M059J (cell line): ENCODE results near the gene LDLRAD4. TPM values are rescaled to one million over a fixed set of nuclear protein-coding genes. Genes with fewer than 3 reads are reported as not detected.

Experiments
- DNase-seq: peaks from one replicate; pipeline ENCODE4 v3.0.0-alpha.2; 2012; ENCODE audit warnings: low read depth
- total RNA-seq: library from RNA; depleted of rRNA; stranded (reverse); fragments of >200 nt; shearing (Covaris generic); gene quantifications from 2 replicates; pipeline ENCODE4 v1.2.3, GENCODE V29; 2014

The LDLRAD4 gene
- total RNA-seq, 1 experiment from 2014 or later = 1.9 TPM

DNA sequence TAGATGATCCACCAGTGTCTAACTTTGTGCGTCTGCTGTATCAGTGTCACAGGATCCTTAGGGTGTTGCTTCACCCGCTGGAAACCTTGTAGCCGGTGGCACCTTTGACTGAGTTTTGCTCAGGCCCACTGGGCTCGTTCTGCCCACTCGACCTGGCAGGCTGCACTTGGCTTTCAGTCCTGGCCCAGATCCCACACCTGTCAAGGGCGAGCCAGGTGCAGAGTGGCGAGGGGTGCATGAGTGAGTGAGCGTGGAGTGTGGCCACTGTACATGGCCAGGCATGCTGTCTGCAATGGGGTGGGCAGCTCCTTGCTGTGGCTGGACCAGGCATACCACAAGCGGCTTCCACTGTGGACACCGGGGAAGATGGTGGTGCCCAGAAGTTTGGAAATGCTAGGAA is 328.8 kb downstream of the LDLRAD4 start:
- DNase-seq = no peak

DNA sequence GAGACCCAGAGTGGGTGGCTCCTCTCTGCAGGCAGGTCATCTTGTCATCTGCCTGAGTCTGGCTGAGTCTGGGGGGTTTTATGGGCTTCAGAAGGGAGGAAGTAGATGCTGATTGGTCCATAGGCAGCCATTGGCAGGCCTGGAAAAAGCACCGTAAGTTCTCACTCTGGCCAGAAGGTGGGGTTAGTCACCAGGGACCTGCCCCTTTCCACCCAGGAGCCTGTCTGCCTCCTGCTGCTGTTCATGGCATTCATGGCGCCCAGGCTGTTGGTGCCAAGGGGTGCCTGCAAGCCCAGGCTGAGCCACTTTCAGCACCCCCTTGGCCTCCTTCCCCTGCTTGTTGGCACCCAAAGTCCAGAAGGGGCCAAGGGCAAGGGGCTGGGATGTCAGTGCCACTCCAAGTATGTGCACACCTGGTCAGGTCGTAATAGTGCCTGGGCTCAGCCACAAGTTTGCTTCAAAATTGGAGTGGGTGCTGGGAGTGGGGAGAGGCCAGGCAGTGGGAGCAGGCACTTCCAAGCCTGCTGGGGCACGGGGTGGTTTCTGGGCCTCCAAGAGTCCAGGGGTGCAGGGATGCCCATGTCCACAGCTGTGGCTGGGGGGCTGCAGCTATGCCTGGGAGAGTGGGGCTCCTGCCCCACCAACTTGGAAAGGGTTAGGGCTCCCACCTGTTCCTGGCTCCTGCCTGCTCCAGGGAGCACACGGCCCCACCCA is 329.7 kb downstream of the LDLRAD4 start:
- no peak for DNase-seq

DNA sequence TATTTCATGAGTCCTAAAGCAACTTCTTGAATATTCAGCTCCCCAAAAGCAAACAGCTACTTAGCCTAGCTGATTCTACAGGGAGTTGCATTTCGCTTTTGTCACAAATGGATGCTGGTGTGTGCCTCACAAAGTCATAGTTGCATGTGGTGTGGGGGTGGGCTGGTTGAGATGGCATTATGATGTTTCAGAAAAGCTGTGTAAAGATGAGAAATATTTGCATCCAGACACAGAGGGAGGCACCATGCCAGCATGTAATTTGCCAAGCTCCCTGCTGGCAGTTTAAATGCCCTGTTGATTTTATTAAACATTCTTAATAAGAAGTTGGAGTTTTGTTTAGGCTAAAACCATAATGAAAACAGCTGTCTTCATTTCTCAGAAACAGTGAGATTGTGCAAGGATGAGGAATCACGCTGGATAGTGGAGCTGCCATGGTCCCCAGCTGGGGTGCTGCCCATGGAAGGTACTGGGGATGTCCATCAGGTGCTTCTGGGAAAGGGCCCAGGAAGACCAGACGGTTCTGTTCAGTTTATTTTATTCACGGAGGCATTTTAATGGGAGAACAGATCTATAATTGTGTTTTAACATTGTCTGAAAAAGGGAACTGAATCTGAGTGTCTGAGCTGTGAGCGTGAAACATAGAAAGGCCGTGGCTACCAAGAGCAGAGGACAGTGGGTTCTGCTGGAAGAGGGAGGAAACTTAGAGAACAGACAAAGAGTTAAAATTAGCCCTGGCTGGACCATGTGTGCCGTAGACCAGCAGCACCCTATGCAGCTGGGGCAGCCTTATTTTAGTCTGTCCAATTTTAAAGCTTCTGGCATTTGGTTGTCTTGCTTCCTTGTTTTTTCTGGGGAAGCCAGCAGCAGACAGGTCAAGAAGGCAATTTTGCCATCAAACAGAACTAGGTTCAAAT is 330.7 kb downstream of the LDLRAD4 start:
- no peak for DNase-seq

DNA sequence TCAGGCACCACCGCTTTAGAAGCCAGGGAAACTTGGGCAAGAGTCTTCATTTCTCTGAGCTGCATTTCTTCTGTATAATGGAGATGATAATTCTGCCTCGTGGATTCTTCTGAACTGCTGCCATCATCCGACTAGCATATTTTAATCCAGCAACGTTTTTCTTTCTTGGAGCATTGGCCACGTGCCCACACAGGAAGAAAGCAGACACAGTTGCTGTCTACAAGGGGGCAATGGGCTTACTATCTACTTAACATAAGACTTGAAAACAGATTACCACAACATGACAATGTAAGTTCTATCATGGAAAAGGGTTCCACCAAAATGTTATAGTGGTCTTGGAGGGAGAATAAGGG is 331.3 kb downstream of the LDLRAD4 start:
- no peak for DNase-seq

DNA sequence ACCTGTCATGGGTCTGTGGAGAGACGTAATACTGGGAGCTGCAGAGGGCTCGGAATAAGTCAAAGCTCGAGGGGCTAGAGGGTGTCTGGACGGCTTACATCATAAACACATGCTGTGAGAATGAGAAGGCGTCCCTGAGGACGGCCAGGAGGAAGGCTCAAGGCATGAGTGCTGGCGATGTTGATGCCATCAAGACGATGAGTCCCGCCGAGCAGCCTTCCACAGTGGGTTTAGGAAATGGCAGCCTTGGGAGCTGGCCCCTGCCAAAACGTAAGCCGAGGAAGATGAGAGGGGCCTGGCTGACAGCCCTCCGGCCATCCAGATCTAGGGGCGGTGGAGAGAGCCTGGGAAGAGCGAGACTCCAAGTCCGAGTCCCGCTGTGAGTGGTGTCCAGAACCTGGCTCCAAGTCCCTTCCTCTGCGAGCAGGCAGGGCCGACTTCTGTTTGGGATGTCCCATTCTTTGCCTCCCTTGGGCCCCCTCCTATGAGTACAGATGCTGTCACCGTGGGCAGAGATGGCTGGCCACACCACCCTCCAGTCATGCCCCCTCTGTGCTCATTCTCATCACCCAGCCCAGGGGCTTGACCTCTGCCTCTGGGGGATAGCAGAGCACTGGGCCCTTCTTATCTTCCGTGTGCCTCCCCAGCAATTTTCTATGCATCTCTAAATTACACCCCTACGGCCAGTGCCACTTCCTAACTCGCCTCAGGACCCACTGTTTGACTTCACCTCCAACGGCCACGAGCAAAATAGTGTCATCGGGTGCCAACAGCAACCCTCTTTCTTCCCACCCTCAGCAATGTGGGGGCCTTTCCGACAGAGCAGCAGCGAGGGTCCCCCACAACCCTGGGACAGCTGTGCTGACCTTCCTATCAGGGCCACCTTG is 332.1 kb downstream of the LDLRAD4 start:
- no peak for DNase-seq

DNA sequence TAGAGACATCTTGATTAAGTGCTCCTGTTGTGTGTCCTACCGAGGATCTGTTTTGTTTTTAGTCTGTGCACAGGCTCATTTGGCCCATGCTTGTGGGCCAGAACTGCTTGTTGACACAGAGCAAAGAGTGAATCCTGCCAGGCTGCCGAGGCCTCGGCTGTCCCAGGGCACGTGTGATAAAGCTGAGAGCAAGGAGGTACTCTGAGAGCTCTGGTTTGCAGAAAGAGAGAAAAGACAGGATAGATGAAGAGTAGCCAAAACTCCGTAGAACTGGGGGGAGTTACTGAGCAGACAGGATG is 332.7 kb downstream of the LDLRAD4 start:
- no peak for DNase-seq

DNA sequence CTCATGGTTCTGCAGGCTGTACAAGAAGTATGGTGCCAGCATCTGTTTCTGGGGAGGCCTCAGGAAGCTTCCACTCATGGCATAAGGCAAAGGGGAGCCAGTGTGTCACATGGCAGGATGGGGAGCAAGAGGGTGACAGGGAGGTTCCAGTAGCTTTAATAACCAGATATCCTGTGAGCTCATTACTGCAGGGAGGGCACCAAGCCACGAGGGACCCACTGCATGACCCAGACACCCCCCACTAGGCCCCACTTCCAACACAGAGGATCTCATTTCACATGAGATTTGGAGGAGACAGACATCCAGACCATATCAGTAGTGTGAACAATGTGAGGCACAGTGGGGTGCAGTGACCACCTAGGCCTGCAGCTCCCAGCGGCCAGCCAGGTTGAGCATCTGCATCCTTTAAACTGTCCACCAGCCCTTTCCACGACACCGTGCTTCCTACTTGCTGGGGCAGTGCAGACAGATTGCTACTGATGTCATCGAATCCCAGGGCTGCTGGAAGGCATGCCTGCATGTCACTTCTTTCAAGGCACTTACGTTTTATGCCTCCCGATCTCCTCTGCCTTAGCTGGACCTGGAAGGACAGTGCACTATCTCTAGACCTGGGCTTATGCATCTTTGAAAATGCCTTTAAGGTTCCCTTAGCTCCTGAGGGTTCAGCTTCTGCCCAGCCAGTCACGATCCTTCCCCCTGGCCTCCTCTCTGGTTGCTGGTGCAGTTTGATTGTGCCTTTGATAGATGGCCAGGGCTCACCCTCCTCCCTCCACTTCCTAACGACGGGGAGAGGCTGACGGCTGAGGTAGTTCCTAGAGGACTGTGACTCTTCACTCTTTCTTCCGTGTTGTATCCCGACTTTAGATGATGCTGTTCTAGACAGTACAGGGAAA is 333.5 kb downstream of the LDLRAD4 start:
- no peak for DNase-seq

DNA sequence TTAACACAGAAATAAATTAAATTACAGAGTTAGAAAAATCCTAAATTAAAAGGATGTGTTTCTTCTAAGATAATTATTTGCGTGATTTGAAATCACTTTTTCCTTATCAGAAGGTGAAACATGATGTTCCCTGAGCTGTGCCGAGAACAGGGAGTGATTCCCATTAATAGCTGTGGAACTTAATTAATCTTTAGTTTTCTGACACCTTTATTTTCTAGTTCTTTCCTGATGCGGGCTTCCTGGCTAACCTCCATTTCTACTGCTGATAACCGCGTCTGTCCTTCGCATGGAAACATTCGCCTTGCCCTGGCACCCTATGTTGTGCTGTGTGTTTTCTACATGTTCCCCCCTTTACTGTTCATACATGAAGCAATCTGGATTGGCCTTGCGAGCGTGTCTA is 334.9 kb downstream of the LDLRAD4 start:
- no peak for DNase-seq

DNA sequence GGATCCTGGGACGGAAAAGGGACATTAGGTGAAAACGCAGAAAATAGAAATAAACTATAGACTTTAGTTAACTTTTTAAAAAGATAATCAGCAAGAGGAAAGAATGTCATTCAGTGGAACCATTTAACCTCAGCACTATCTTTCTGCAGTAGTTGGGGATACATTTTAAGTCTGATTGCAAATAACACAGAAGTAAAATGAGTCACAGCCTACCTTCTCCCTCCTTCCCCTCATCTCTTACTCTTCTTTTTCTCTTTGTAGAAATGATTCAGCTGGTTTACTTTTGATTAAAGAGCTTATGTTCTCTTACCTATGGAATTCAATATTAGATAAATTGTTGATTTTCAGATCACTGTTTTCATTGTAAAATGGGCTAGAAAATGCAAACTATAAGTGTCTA is 336.6 kb downstream of the LDLRAD4 start:
- no peak for DNase-seq

DNA sequence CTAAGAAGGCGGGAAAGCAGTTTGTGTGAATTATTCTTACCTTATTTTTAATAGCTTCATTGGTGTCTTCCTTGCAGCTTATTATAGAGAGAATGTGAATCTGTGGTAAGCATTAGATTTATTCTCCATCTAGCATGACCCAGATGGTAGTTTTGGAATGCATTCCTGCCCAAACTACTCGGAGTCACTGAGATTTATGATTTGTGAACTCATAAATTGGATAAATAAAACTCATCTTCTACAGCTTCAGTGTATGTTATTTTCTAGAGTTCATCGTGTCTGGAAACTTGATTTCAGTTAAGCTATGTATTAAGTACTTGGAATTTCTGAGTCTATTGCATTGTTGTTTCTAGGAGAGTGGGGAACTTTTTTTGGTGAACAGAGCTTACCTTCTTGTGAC is 337.3 kb downstream of the LDLRAD4 start:
- DNase-seq = no peak

DNA sequence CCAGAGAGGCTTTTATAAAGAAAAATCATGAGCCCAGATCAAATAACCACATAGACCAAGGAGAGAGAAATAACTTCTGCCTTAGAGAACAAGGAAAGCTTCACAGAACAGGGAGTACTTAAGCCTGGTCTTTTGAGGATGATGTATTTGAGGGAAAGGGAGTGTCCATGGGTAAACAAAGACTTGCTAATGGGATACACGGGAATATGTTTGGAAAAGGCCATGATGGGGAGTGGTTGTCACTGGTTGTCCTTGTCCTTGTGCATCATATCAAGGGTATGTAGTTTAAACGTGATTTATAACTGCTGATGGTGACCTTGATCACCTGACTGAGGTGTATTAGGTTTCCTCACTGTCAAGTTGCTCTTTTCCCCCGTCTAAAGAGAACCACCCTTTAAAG is 337.9 kb downstream of the LDLRAD4 start:
- no peak for DNase-seq

DNA sequence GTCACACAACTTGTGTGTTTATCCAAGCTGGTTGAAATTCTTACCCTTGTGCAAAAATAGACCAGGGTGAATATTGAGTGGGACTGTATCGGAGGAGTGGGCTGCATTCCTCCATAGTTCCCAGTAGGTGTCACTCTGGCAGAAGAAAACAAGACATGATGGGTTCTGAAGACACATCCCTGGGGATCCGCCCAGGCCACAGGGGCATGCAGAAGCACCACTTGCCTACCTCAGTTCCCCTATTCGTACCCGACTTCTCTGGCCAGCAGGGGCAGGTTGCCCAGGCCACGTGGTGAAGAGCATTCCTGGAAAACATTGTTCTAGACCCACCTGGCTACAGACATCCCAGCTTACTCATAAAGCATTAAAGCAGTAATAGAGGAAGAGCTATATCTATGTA is 339.6 kb downstream of the LDLRAD4 start:
- DNase-seq = peak; percentile 34

DNA sequence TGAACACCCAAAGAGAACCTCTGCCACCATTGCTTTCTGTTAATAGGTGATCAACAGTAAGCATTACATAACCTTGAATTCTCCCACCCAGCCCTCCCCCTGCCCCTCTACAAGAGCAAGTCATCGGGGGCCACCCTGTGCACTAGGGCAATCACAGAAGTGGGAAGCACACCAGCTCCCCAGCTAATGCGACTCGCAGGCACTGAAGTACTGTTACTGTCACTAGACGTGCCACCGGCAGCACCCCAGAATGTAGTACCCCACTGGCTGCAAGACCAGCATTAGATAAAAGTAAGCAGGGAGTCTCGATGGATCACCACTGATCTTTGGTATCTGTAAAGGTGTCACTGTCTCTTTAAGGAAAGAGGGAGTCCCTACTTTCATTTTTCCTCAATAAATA is 340.2 kb downstream of the LDLRAD4 start:
- DNase-seq = no peak

DNA sequence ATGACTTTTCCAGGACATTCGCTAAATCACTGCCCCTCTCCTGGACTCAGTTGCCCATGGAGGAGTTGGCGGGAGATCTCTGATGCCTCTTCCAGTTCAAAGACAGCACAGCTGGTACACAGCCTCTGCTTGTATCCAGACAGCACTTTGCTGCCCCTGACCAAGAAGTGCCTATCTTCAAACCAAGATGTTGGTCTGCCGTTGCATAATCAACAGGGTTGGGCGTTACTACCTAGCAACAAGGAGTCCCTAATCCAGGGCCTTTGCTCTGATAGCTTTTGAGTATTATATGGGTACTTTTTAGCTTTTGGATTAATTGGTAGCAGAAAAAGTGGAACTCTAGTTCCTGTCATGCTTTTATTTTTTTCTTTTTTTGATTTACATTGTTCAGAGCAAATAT is 341.2 kb downstream of the LDLRAD4 start:
- DNase-seq = no peak

DNA sequence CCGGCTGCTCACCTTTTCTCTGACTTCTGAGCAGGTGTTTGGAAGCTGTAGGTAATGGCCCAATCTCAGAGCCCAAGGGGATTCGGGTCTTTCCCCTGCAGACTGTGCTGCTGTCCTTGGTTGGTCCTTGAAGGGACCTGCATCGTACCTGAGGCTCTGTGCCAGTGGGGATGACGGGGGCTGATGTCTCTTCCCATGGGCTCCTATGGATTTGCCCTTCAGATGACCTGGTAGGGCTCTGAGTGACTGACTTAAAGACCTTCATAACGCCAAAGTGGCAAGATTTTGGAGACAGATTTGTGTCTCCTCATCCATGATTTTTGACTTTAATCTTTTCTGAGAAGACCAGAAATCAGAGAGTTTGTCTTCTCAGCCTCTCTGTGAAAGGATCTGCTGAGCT is 341.7 kb downstream of the LDLRAD4 start:
- no peak for DNase-seq

DNA sequence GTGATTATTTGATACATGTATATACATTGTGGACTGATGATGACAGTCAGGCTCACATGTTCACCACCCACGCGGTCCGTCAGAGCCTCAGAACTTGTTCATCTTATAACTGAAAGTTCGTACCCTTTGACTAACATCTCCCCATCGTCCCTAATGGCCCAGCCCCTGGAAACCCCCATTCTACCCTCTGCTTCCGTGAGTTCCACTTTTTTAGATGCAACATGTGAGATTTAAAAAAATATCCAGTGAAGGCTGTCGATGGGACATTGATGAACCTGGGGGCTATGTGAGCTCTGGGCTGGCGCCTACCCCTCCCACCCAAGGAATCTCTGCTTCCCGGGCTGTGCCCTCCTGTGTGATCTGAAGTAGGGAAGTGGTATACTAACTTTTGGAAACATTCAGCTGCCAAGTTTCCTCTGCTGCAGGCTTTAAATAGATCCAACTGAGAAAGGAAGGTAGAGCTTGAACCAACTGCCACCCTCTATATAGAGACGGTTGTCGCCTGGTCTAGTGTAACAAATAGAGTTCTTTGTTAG is 344.0 kb downstream of the LDLRAD4 start:
- DNase-seq = no peak

DNA sequence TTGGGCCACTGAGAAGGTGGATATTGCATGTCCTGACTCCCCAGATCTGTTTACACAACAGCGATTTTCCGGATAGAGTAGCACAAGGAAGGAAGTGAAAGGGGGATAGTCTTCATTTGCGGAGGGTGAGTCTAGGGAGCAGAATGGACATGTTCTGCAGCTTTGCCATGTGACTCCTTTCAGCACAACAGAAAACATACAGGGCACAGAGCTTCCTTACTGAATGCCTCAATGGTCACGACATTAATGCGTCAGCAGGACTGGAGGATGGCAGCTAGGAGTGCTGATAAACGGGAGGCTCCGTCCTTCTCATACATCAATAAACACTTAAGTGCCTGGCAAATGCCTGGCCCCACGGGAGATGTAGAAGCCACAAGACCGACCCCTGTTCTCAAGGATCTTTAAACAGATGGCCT is 344.8 kb downstream of the LDLRAD4 start:
- DNase-seq = no peak

DNA sequence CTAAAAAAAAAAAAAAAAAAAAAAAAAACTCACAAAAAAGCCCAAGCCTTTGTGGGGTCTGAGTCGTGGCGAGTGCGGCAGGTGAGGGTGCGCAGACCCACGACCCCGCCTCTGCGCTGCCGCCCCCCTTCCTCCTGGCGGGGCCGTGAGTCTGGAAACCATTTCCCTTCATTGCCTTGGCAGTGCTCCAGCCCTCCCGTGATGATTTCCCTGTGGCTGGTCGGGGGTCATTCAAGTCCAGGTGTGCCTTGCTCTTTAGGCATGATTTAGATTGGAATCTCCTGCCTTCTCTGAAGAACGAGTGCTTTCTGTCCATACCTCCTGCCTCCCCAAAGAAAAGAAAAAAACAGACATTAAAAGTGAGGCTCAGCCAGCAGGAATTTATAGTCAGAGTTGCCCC is 346.0 kb downstream of the LDLRAD4 start:
- DNase-seq = no peak

DNA sequence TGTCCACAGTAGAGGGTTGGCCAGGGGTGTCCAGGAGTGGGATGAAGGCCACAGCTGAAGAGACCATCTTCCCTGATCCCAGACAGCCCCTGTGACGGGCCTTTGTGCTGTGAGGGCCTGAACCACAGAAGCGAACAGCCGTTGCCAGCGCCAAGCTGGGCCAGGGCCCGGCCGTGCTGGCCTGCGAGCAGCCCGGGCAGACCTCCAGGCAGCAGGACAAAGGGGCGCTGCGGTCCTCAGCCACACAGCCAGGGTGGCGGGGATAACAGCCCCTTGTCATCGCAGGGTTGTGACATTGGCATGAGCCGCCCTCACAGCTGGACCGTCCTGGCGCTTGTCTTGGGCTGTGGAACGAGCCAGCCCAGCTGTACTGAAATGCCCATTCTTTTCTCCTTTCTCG is 346.7 kb downstream of the LDLRAD4 start:
- DNase-seq = no peak

DNA sequence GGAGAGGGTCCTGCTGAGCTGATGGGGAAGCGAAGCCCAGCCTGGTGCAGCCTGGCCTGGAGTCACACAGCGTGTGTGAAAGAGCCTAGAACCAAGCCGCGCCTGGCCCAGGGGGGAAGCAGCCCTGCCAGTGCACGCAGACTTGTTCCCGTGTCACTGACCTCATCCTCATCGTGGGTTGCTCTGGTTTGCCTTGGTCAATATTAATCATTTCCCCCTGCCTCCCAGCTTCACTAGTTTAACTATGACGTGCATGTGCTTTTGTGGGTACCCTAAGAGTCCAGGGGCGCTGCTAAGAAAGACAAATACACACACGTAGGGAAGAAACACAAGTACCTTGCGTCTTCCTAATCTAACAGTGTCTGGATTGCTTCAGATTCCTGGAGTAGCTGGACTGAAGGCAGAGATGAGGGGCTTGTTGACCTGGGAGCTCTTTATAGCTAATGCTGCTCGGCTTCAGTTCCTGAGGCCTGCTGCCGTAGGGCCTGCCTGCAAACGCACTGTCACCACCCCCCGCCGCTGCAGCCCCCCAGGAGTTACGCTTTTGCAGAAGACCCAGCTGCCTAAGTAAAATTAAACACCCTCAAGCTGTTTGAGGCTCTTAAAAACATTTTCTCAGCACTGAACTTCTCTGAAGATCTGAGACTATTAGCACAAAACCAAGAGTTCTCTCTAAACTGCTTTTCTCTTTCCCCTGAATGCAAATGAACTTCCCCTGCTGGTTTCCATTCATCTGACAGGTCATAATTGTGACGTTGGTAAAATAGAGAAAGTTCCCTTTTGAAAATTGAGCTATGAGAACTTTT is 348.6 kb downstream of the LDLRAD4 start:
- DNase-seq = no peak
